H9 (cell line): Measurements from ENCODE around the gene ARMS2. TPM values are rescaled to one million over a fixed set of nuclear protein-coding genes. Genes with fewer than 3 reads are reported as not detected.

ENCODE experiments used
- DNase-seq: peaks from one replicate; pipeline ENCODE4 v3.0.0-alpha.2; 2017
- H2AFZ ChIP-seq: one replicate; pipeline ENCODE4 v1.6.1; 2013; ENCODE audit warnings: mild to moderate bottlenecking, low read length, control low read depth, moderate library complexity
- H2AK5ac ChIP-seq: 2 replicates; pipeline ENCODE4 v1.6.1; 2013; ENCODE audit warnings: low read length, control low read depth, mixed read lengths; ENCODE audit not compliant: insufficient read length
- H2BK120ac ChIP-seq: one replicate; pipeline ENCODE4 v1.6.1; 2013; ENCODE audit warnings: low read depth, mild to moderate bottlenecking, low read length, control low read depth, inconsistent platforms; ENCODE audit not compliant: poor library complexity, severe bottlenecking
- H2BK12ac ChIP-seq: 2 replicates; pipeline ENCODE4 v1.6.1; 2013; ENCODE audit warnings: low read length, control low read depth, mixed read lengths, low read depth; ENCODE audit not compliant: insufficient read length
- H2BK15ac ChIP-seq: 2 replicates; pipeline ENCODE4 v1.6.1; 2013; ENCODE audit warnings: low read depth, low read length, control low read depth
- H2BK20ac ChIP-seq: one replicate; pipeline ENCODE4 v1.6.1; 2013; ENCODE audit warnings: low read depth, mild to moderate bottlenecking, low read length, control low read depth, inconsistent platforms; ENCODE audit not compliant: poor library complexity, severe bottlenecking
- H2BK5ac ChIP-seq: 2 replicates; pipeline ENCODE4 v1.6.1; 2013; ENCODE audit warnings: low read length, control low read depth, mixed read lengths; ENCODE audit not compliant: insufficient read length
- H3K14ac ChIP-seq: 2 replicates; pipeline ENCODE4 v1.6.1; 2013; ENCODE audit warnings: low read length, control low read depth; ENCODE audit not compliant: insufficient read depth
- H3K18ac ChIP-seq: 2 replicates; pipeline ENCODE4 v1.6.1; 2013; ENCODE audit warnings: low read depth, mild to moderate bottlenecking, mixed read lengths, low read length, control low read depth; ENCODE audit not compliant: insufficient read length
- H3K23ac ChIP-seq: 2 replicates; pipeline ENCODE4 v1.6.1; 2013; ENCODE audit warnings: low read length, control low read depth, mixed read lengths, low read depth; ENCODE audit not compliant: insufficient read length
- H3K23me2 ChIP-seq: 2 replicates; pipeline ENCODE4 v1.6.1; 2013; ENCODE audit warnings: low read depth, mild to moderate bottlenecking, mixed read lengths, low read length, control low read depth; ENCODE audit not compliant: insufficient read length, poor library complexity, severe bottlenecking
- H3K27ac ChIP-seq: 2 replicates; pipeline ENCODE4 v1.5.1; 2013; ENCODE audit warnings: low read length, control low read depth, mixed read lengths, low read depth; ENCODE audit not compliant: insufficient read length
- H3K27me3 ChIP-seq: 2 replicates; pipeline ENCODE4 v1.6.1; 2013; ENCODE audit warnings: low read length, control low read depth, inconsistent platforms; ENCODE audit not compliant: insufficient read depth
- H3K4ac ChIP-seq: 2 replicates; pipeline ENCODE4 v1.6.1; 2013; ENCODE audit warnings: low read depth, mild to moderate bottlenecking, control low read depth, inconsistent platforms, low read length, moderate library complexity
- H3K4me1 ChIP-seq: 2 replicates; pipeline ENCODE4 v1.6.1; 2013; ENCODE audit warnings: low read length, control low read depth, inconsistent platforms; ENCODE audit not compliant: insufficient read depth
- H3K4me2 ChIP-seq: 2 replicates; pipeline ENCODE4 v1.6.1; 2013; ENCODE audit warnings: low read length, control low read depth, mixed read lengths; ENCODE audit not compliant: insufficient read length, insufficient read depth
- H3K56ac ChIP-seq: 2 replicates; pipeline ENCODE4 v1.6.1; 2013; ENCODE audit warnings: low read depth, mild to moderate bottlenecking, mixed read lengths, low read length, control low read depth; ENCODE audit not compliant: insufficient read length
- H3K79me1 ChIP-seq: 2 replicates; pipeline ENCODE4 v1.6.1; 2013; ENCODE audit warnings: low read depth, mild to moderate bottlenecking, moderate library complexity, low read length, control low read depth, inconsistent platforms; ENCODE audit not compliant: insufficient read depth, poor library complexity, severe bottlenecking
- H3K79me2 ChIP-seq: 2 replicates; pipeline ENCODE4 v1.6.1; 2013; ENCODE audit warnings: low read length, control low read depth, inconsistent platforms; ENCODE audit not compliant: insufficient read depth
- H3K9ac ChIP-seq: 2 replicates; pipeline ENCODE4 v1.6.1; 2013; ENCODE audit warnings: low read length, control low read depth, mixed read lengths; ENCODE audit not compliant: insufficient read length; ENCODE audit errors: extremely low read depth
- H3K9me3 ChIP-seq: one replicate; pipeline ENCODE4 v1.6.1; 2013; ENCODE audit warnings: low read depth, low read length, inconsistent platforms; ENCODE audit not compliant: control insufficient read depth
- H3T11ph ChIP-seq: one replicate; pipeline ENCODE4 v1.6.1; 2013; ENCODE audit warnings: mild to moderate bottlenecking, low read length, control low read depth, inconsistent platforms
- H4K20me1 ChIP-seq: one replicate; pipeline ENCODE4 v1.6.1; 2013; ENCODE audit not compliant: control insufficient read depth, insufficient read length, insufficient read depth
- H4K5ac ChIP-seq: 2 replicates; pipeline ENCODE4 v1.6.1; 2013; ENCODE audit warnings: low read depth, mild to moderate bottlenecking, mixed read lengths, low read length, control low read depth; ENCODE audit not compliant: insufficient read length
- H4K8ac ChIP-seq: replicated peaks from 2 replicates; pipeline ENCODE4 v1.6.1; 2013; ENCODE audit warnings: low read length, control low read depth, mixed read lengths, low read depth; ENCODE audit not compliant: insufficient read length
- H4K91ac ChIP-seq: 2 replicates; pipeline ENCODE4 v1.6.1; 2013; ENCODE audit warnings: low read depth, mild to moderate bottlenecking, moderate library complexity, mixed read lengths, low read length, control low read depth; ENCODE audit not compliant: insufficient read length
- H3K27ac Mint-ChIP-seq, 3 experiments: 2 replicates in 2 of 3; 3 replicates in 1 of 3; pipeline ENCODE4 v1.8.0; 2020 to 2021; ENCODE audit warnings: mixed read lengths in 3 of 3, mild to moderate bottlenecking in 1 of 3, moderate library complexity in 1 of 3
- H3K27me3 Mint-ChIP-seq: 2 replicates; pipeline ENCODE4 v1.8.0; 2021; ENCODE audit warnings: low read depth, mild to moderate bottlenecking, moderate library complexity, mixed read lengths
- H3K36me3 Mint-ChIP-seq, 3 experiments: 2 replicates in 2 of 3; 3 replicates in 1 of 3; pipeline ENCODE4 v1.8.0; 2020 to 2021; ENCODE audit warnings: low read depth in 3 of 3, mixed read lengths in 3 of 3; ENCODE audit not compliant: insufficient read depth in 1 of 3
- H3K4me1 Mint-ChIP-seq, 2 experiments: 2 replicates each; pipeline ENCODE4 v1.8.0; 2020; ENCODE audit warnings: mixed read lengths in 2 of 2
- H3K4me3 Mint-ChIP-seq, 2 experiments: 2 replicates in 1 of 2; 3 replicates in 1 of 2; pipeline ENCODE4 v1.8.0; 2020 to 2021; ENCODE audit warnings: mild to moderate bottlenecking in 2 of 2, mixed read lengths in 2 of 2, moderate library complexity in 1 of 2
- H3K9me3 Mint-ChIP-seq, 2 experiments: 2 replicates in 1 of 2; 3 replicates in 1 of 2; pipeline ENCODE4 v1.8.0; 2020; ENCODE audit warnings: mild to moderate bottlenecking in 2 of 2, mixed read lengths in 2 of 2, moderate library complexity in 1 of 2
- CTCF ChIP-seq: fragments of 200-600 bp; sonication (generic); conservative IDR thresholded peaks from 3 replicates; pipeline ENCODE4 v1.8.0; 2021; ENCODE audit warnings: antibody characterized with exemption, mild to moderate bottlenecking
- total RNA-seq: library from RNA; stranded (reverse); gene quantifications from 2 replicates; pipeline ENCODE4 v1.2.1, GENCODE V29; 2021

Gene ARMS2
- total RNA-seq, 1 experiment from 2014 or later, result not detected

- Histone ChIP-seq H2BK20ac (no peak overlapping the region), H4K91ac (no peak overlapping the region), H3K14ac (no peak overlapping the region), H2BK120ac (no peak overlapping the region), H3K4ac (no peak overlapping the region), H2AFZ (no peak overlapping the region), H3K27me3 (no peaks in the 10 kb centered on the region), H3K79me1 (no peaks in the 10 kb centered on the region), H2BK5ac (no peak overlapping the region), H3T11ph (no peak overlapping the region), H2AK5ac (no peak overlapping the region), H4K5ac (no peak overlapping the region), H3K18ac (no peak overlapping the region), H3K56ac (no peak overlapping the region), H4K8ac (no peak overlapping the region), H4K20me1 (no peaks in the 10 kb centered on the region), H3K23me2 (no peaks in the 10 kb centered on the region), H3K4me1 (peaks cover 2% of the 10 kb centered on the region; the same call in 1 of the 2 replicates), H3K4me2 (no peak overlapping the region), H3K23ac (no peak overlapping the region), H2BK15ac (no peak overlapping the region), H3K27ac (no peak overlapping the region), H3K9me3 (no peaks in the 10 kb centered on the region), H3K79me2 (no peaks in the 10 kb centered on the region), H3K9ac (no peak overlapping the region), H2BK12ac (no peak overlapping the region)
- Mint-ChIP-seq H3K4me1 (peaks cover 8 to 12% of the 10 kb centered on the region in 2 experiments; a peak in 3 of 4 replicates), H3K4me3 (no peak overlapping the region), H3K36me3 (peaks cover 3 to 33% (median 10%) of the 10 kb centered on the region in 3 experiments; a peak in 6 of 7 replicates), H3K9me3 (no peaks in the 10 kb centered on the region), H3K27me3 (no peaks in the 10 kb centered on the region), H3K27ac (no peak overlapping the region)
- no peak for TF ChIP-seq CTCF
- no peak for DNase-seq
These were observed 32.7 kb upstream of the ARMS2 start for GRCh38 chr10:122421742-122422141.
